Lung (tissue), 13 donors: ENCODE data around the gene OTX2. TPM values are rescaled to one million over a fixed set of nuclear protein-coding genes. Genes with fewer than 3 reads are reported as not detected.

Experiments used
- ATAC-seq: fragments of 200-7000 bp; cut with Tn5 transposase; one replicate; pipeline ENCODE4 v1.9.1; 2020; ENCODE audit warnings: moderate number of reproducible peaks; ENCODE audit not compliant: insufficient read depth, low FRiP score
- DNase-seq, 3 donors: peaks; one replicate each; pipeline ENCODE4 v3.0.0-alpha.2; 2013 to 2017
- H3K27ac ChIP-seq, 2 donors: one replicate each; pipeline ENCODE4 v1.5.1; 2013; ENCODE audit warnings: mild to moderate bottlenecking in 2 of 2, moderate library complexity in 2 of 2, control low read depth in 1 of 2, inconsistent platforms in 1 of 2, low read depth in 1 of 2, low read length in 1 of 2
- H3K27me3 ChIP-seq, 3 donors: one replicate each; pipeline ENCODE4 v1.5.1; 2013; ENCODE audit warnings: low read length in 2 of 3; ENCODE audit not compliant: control insufficient read depth in 3 of 3, insufficient read depth in 3 of 3
- H3K36me3 ChIP-seq, 4 donors: one replicate each; pipeline ENCODE4 v1.5.1; 2013; ENCODE audit warnings: low read length in 4 of 4, mild to moderate bottlenecking in 1 of 4, moderate library complexity in 1 of 4; ENCODE audit not compliant: control insufficient read depth in 4 of 4, insufficient read depth in 4 of 4
- H3K4me1 ChIP-seq, 5 donors: one replicate each; pipeline ENCODE4 v1.5.1; 2013; ENCODE audit warnings: low read length in 5 of 5, mild to moderate bottlenecking in 2 of 5, moderate library complexity in 1 of 5; ENCODE audit not compliant: control insufficient read depth in 5 of 5, insufficient read depth in 5 of 5
- H3K4me3 ChIP-seq: one replicate; pipeline ENCODE4 v1.5.1; 2013; ENCODE audit warnings: mild to moderate bottlenecking, control low read depth, moderate library complexity
- H3K9ac ChIP-seq, 2 donors: one replicate each; pipeline ENCODE4 v1.5.1; 2013; ENCODE audit warnings: low read length in 2 of 2, control low read depth in 1 of 2; ENCODE audit not compliant: insufficient read depth in 1 of 2
- H3K9me3 ChIP-seq, 4 donors: one replicate each; pipeline ENCODE4 v1.5.1; 2013; ENCODE audit warnings: low read length in 3 of 4, mild to moderate bottlenecking in 1 of 4, moderate library complexity in 1 of 4; ENCODE audit not compliant: control insufficient read depth in 4 of 4, insufficient read depth in 3 of 4
- WGBS, 2 donors: extraction: QIAGEN DNeasy Blood & Tissue Kit; methylation state at CpG; one replicate each; pipeline ENCODE4 v1.1.7; 2013; 5-methylcytosine and 5-hydroxymethylcytosine counted together
- polyA plus RNA-seq, 2 donors: library from polyadenylated mRNA; stranded (reverse); fragments of 200-250 nt; gene quantifications; one replicate each; pipeline ENCODE4 v1.2.1, GENCODE V29; 2013
- small RNA-seq: library from RNA; depleted of rRNA; stranded (forward); fragments of <200 nt; gene quantifications from one replicate; pipeline ENCODE3, GENCODE V24; 2014; ENCODE audit warnings: low replicate concordance
- total RNA-seq, 2 donors: library from RNA; depleted of rRNA in 1 of 2; stranded (reverse); fragments of >200 nt in 1 of 2; gene quantifications; one replicate each; pipeline ENCODE4 v1.2.1, GENCODE V29; 2014 to 2021
- TF ChIP-seq, protein P1 (sequence below): IDR thresholded peaks from 2 replicates; pipeline ENCODE4 v1.5.1; 2012; ENCODE audit warnings: mild to moderate bottlenecking; ENCODE audit errors: control extremely low read depth, extremely low read depth
- donor health status: control.
- donor health status: control.
- donor health status: Bipolar disorder and iron deficiency.
- donor health status: healthy.
- donor health status: DM: yes; HTN: yes; CAD: no.

Gene OTX2
- total and polyA plus RNA-seq, 4 donors: not detected

- TF ChIP-seq, protein P1, sequence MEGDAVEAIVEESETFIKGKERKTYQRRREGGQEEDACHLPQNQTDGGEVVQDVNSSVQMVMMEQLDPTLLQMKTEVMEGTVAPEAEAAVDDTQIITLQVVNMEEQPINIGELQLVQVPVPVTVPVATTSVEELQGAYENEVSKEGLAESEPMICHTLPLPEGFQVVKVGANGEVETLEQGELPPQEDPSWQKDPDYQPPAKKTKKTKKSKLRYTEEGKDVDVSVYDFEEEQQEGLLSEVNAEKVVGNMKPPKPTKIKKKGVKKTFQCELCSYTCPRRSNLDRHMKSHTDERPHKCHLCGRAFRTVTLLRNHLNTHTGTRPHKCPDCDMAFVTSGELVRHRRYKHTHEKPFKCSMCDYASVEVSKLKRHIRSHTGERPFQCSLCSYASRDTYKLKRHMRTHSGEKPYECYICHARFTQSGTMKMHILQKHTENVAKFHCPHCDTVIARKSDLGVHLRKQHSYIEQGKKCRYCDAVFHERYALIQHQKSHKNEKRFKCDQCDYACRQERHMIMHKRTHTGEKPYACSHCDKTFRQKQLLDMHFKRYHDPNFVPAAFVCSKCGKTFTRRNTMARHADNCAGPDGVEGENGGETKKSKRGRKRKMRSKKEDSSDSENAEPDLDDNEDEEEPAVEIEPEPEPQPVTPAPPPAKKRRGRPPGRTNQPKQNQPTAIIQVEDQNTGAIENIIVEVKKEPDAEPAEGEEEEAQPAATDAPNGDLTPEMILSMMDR: no peak
- peaks cover 0 to 4% (median 0%) of the 10 kb centered on the region in 4 donors for H3K9me3 ChIP-seq
- no peak overlapping the region for H3K27ac ChIP-seq
- H3K36me3 ChIP-seq: no peaks in the 10 kb centered on the region
- 83 to 92% methylated on average over 7 of the region's 7 CpGs for WGBS, 2 donors
- no peak overlapping the region for H3K4me3 ChIP-seq
- DNase-seq (no peak), ATAC-seq (no peak)
- no peak overlapping the region for H3K9ac ChIP-seq
- no peaks in the 10 kb centered on the region for H3K4me1 ChIP-seq
- no peaks in the 10 kb centered on the region for H3K27me3 ChIP-seq
Measured at GRCh38 chr14:56752428-56752827, 57.9 kb downstream of the OTX2 start.

DNA sequence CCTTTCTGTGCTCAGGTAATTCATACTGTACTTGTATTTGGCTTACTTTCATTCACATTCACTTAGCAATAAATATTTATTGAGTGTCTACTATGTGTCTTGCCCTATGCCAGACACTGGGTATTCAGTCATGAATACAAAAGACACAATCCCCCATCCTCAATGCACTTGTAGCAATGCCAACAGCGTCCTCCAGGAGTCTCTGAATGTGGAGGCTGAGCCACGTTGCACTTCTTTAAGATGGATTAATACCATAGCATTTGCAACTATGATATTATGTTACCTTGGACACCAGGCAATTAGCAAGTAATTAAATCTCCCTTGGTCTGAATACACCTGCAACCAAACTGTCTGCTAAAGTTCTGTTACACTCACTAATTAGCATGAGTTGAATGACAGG, 58.8 kb downstream of the OTX2 start:
- no peak for DNase-seq
- no peaks in the 10 kb centered on the region for H3K36me3 ChIP-seq
- 48 to 58% methylated on average over 2 of the region's 2 CpGs for WGBS, 2 donors
- H3K4me1 ChIP-seq: no peaks in the 10 kb centered on the region
- no peak overlapping the region for H3K27ac ChIP-seq
- H3K9ac ChIP-seq: no peak overlapping the region
- H3K9me3 ChIP-seq: peaks cover 0 to 4% (median 0%) of the 10 kb centered on the region in 4 donors
- no peaks in the 10 kb centered on the region for H3K27me3 ChIP-seq
- no peak for ATAC-seq
- TF ChIP-seq, protein P1: no peak
- no peak overlapping the region for H3K4me3 ChIP-seq

Small RNAs within 50 kb of the gene (small RNA-seq; reads per million reads assigned to genes)
- gene RN7SL461P (not detected), gene RNU6-1204P (not detected)

Other genes starting within 250 kb of the OTX2 start
- gene TMEM260, start 230.7 kb downstream of the OTX2 start, total RNA-seq: 10 to 100 TPM; 19.4 to 38.9 TPM
- gene TMEM260, start 230.7 kb downstream of the OTX2 start, polyA plus RNA-seq: 10 to 100 TPM in 1 of 2 donors, 1 to 10 TPM in 1; 8.7 to 10.1 TPM